ENCODE measurements around the gene NDUFB10. TPM values are rescaled to one million over a fixed set of nuclear protein-coding genes. Genes with fewer than 3 reads are reported as not detected.
"Not testable (repeated sequence)": the region's sequence is repeated elsewhere in the genome, so short reads cannot be mapped to it uniquely, and the experiment has no call there.

The NDUFB10 gene
- total and polyA plus RNA-seq, 10 of the 15 experiments (the other 5 are each of a cell fraction or from before 2014, with no cell fraction given): 52.2 to 319 (median 130) TPM

DNA sequence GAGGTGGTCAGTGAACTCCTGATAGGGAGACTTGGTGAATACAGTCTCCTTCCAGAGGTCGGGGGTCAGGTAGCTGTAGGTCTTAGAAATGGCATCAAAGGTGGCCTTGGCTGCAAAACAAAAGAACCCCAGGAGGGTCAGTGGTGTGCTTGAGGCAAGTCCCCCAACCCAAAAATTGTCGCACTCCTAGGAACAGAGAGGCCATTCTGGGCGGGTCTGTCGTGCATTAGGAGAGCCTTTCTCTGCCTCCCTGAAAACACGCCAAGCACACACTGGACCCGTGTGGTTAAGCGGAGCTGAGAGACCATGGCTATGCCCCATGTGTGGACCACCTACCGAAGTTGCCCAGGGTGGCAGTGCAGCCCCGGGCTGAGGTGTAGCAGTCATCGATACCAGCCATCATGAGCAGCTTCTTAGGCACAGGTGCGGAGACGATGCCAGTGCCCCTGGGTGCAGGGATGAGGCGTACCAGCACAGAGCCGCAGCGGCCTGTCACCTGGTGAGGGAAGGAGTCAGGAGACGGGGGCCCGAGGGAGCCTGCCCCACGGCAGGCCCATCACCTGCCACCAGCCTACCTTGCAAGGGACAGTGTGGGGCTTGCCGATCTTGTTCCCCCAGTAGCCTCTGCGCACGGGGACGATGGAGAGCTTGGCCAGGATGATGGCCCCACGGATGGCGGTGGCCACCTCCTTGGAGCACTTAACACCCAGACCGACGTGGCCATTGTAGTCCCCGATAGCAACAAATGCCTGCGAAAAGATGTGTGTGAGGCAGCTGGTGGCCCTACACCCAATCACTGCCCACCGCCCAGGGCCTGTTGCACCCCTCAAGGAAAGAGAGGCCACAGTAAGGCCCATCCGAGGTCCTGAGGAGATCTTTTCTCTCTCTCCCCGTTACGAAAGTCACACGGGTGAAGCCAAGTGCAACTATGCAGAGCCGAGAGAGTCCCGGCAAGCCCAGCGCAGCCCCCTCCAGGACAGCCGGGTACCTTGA, 3.1 kb downstream of the NDUFB10 start:
- Histone ChIP-seq H3K36me3 (ENCODE audit: control insufficient read depth in 2 of 2, insufficient read depth in 2 of 2, low read length in 1 of 2) (peaks cover 11 to 13% of the 10 kb centered on the region in 2 experiments; a peak in 3 of 4 replicates), H3K4me3 (peak overlapping the region; percentile 98), H3K9ac (ENCODE audit: control insufficient read depth, insufficient read depth, low read length) (peak overlapping the region; percentile 99), H3K4me2 (ENCODE audit: control insufficient read depth, insufficient read depth) (peak overlapping the region; percentile 83), H3K4me1 (ENCODE audit: control insufficient read depth, insufficient read depth, low read length) (peaks cover 19% of the 10 kb centered on the region), H3K27ac (ENCODE audit: control insufficient read depth, insufficient read depth) (peak overlapping the region; percentile 4), H3K79me2 (ENCODE audit: control insufficient read depth, insufficient read depth, low read length) (peaks cover 67% of the 10 kb centered on the region)
- RAD21 ChIA-PET (ENCODE audit: unreplicated experiment); H3K27me3 ChIP-seq (replicated peaks in 1 of 2; ENCODE audit: control insufficient read depth in 2 of 2, insufficient read depth in 2 of 2, low read length in 1 of 2); SMC1A ChIA-PET (ENCODE audit: uncharacterized antibody, unreplicated experiment); FAIRE-seq; ATAC-seq; CTCF ChIA-PET; intact Hi-C loops (cut with micrococcal nuclease; ENCODE audit: unreplicated experiment); H3K9me3 ChIP-seq (replicated peaks; ENCODE audit: control insufficient read depth, insufficient read depth, low read length); in situ Hi-C loops (cut with MboI); DNase-seq (ENCODE audit: low read depth, low spot score); H2AFZ ChIP-seq (ENCODE audit: control insufficient read depth, low read depth, low read length); H4K20me1 ChIP-seq (ENCODE audit: control insufficient read depth, insufficient read depth): not testable (repeated sequence)
- BruUV-seq (replicated peaks): TSS peak; percentile 92
- POLR2A ChIA-PET: interaction anchor here (0.9 to 2.2 kb wide), 3 partner anchors 9 to 193 kb away, joined by 3 to 13 read pairs (median 7); partner anchors contain the start of genes SYNGR3, TBL3 and TRAF7
- TF ChIP-seq POLR2A (IDR thresholded peaks at IDR 0.05; ENCODE audit: low read depth, low read length) (peak; percentile 74; the same call in 1 of the 2 replicates), POLR2AphosphoS2 (IDR thresholded peaks at IDR 0.05; ENCODE audit: low read depth, low read length) (peak; percentile 5; the same call in 1 of the 2 replicates), POLR2AphosphoS5 (IDR thresholded peaks at IDR 0.05; ENCODE audit: low read length) (0 out of 2 replicates have a peak, but pooled peaks have one; percentile 13)
- WGBS (ENCODE audit: insufficient coverage, insufficient replicate concordance, low lambda C conversion rate, missing lambda C conversion rate): 10% methylated on average over 34 of the region's 37 CpGs

Measured in GM12878 (cell line).